NCI-H524 treated with DMSO at 0.1 percent for 48 hours (cell line): Measurements from ENCODE around the gene AKAP13.

ENCODE experiments used
- DNase-seq: peaks from one replicate; lab custom pipeline; 2025; lab: John Stamatoyannopoulos, UW

AKAP13 gene

DNA sequence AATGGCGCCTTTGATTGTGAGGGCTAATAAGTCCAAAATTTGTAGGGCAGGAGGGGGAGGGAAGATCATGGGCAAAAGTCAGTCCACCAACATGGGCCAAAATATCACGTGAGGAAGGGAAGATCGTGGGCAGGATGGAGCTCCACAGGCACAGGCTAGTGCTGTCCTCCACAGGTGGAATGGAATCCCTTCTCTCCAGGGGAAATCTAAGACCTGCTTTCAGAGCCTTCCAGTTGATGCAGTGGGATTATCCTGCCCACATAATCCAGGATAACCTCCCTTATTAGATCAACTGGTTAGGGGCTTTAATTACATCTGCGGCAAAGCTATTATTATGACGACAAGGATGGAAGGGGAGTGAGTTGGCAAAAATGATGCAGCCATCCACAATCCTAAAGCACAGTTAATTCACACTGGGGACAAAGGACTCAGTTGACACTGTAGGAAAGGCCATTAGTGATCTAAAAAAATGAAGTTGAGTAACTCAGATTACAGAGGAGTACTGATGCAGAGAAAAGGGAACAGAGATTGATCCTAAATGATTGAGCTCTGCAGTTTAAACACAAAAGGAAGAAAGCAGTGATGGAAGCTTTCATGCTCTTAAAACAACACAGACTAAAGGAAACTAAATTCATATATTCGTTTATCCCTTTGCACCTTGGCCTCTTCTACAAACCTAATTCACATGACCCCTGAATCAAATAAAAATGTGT lies 159.8 kb downstream of the AKAP13 start:
- DNase-seq: no peak

DNA sequence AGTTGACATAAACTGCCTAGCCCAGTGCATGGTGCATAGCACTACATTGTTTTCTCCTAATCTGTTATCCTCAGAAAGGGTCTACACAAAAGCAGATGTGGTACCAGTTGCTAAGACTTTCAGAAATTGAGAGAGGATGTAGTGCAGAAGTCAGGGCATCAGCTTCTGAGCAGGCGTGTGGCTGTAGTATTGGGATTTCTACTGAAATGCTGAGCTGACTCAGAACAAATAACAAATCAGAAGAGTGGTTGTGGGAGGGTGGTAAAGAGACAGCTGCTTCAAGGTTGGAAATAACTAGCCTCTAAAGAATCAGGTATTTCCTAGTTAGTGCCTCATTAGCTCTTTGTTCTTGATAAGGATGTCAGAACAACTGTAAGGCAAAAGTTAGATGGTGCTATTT lies 161.3 kb downstream of the AKAP13 start:
- no peak for DNase-seq

DNA sequence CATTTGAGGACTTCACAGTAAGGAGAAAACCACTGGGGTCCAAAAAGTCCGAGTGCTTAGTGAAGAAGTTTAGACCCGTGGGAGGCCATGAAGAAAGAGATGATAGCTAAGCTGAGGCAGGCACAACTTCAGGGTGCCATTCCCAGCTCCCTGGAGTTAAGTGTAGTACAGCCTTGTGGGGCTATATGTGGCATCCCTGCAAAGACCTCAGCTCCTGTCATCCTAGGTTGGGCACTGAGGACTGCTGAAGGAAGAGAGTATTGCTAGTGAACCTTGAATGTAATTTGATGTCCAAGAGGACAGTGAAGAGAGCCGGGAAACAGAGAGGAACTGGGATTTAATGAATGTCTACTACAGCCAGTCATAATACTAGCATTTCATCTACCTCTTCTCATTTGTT lies 162.1 kb downstream of the AKAP13 start:
- DNase-seq: no peak

- DNase-seq: no peak
Observed at GRCh38 chr15:85542895-85543331, 162.5 kb downstream of the AKAP13 start.

GRCh38 chr15:85543741-85544155 lies 163.3 kb downstream of the AKAP13 start:
- no peak for DNase-seq

GRCh38 chr15:85545185-85545584 lies 164.8 kb downstream of the AKAP13 start:
- no peak for DNase-seq

DNA sequence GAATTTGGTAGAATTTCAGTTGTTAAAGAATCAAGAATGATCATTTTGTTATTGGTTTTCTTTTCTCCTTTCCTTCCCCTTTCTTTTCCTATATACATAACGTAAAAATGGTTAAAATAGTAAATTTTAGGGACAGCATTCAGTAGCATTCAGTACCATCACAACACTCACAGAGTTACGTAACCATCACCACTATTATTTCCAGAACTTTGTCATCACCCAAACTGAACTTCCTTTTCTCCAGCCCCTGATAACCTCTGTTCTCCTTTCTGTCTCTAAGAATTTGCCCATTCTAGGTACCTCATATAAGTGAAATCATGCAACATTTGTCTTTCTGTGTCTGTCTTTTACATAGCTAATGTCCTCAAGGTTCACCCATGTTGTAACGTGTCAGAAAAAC lies 165.3 kb downstream of the AKAP13 start:
- no peak for DNase-seq

GRCh38 chr15:85547386-85547785 lies 167.0 kb downstream of the AKAP13 start:
- no peak for DNase-seq

DNA sequence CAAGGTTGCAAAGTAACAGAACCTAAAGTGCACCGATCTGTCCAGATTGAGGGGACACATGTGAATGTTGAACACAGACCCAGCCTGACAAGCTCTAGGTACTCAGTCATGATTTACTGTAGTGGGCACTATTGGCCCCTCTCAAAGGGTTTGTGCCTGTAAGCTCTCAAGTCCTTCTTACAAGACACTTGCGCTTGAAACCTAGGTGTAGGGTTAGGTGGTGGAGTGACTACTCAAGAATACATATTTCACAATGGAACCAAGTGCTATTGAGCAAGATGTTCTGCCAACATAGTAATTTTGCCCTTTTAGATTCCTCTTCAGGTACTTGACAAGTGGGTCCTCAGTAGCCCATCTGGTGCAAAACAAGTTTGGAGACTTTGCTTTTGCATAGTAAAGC lies 169.9 kb downstream of the AKAP13 start:
- DNase-seq: peak; percentile 6

DNA sequence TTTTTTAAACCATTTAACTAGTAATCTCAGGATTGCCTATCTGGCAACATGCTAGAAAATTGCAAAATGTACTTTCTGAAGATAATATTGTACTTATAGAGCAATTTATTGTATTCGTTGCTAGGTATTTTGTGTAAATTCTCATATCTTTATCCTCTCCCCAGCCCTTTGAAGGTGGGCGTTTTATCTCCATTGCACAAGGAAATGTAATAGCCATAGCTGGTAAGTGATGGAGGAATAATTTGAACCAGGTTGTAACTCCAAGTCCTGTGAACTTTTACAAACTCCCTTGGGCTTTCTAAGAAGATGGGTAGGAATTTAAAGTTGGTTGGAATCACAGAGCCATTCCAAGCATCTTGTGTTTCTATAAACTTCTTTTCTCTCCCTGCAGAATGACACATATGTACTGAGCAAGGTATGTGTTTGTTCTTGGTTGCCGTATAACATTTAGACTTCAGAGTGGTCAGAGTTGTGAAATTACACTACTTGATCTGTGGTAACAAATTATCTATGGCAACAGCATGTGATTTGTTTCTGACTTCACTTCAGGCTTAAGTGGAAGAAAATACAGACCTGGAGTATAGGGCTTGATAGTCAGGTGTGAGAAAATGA lies 170.9 kb downstream of the AKAP13 start:
- DNase-seq: no peak

DNA sequence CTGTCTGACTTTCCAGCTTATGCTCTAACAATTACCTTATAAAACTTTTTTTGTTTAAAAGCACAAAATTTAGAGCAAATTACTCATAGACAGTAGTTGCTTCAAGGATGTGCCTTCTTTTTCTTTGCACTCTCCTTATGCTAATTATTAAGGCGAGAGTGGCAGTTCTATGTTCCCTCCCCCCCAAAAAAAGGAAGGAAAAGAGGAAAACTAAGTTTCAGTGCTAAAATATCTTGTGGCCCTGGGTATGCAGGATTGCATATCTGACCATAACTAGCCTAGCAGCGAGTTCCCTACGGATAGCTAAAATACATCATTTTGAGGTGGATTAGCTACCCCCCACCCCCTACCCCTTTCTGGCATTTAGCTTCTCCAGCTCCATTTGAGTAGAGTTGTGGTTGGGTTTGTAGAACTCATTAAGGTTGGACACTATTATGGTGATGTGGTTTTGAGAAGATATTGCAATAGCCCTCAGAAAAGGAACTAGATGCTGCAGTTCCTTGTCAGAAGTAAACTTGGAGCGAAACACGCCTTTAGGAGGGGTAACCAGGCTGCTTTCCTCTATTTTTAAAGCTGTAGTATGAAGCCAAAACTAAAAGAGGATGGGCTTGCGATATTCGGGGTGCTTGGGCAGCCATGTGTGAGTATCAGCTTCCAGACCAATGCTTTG lies 174.6 kb downstream of the AKAP13 start:
- no peak for DNase-seq

GRCh38 chr15:85555875-85556617 lies 175.6 kb downstream of the AKAP13 start:
- no peak for DNase-seq

DNA sequence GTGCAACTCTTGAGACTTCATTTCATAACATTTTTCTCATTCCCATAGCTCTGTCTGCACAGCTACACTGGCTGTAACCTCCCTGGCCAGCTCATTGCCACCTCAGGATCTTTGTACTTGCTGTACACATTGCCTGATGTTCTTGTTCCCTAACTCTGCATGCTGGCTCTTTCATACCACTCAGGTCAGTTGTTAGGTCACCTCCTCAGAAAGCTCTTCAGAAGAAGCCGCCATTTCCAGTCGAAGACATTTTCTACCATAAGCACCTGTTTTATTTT lies 176.2 kb downstream of the AKAP13 start:
- no peak for DNase-seq

DNA sequence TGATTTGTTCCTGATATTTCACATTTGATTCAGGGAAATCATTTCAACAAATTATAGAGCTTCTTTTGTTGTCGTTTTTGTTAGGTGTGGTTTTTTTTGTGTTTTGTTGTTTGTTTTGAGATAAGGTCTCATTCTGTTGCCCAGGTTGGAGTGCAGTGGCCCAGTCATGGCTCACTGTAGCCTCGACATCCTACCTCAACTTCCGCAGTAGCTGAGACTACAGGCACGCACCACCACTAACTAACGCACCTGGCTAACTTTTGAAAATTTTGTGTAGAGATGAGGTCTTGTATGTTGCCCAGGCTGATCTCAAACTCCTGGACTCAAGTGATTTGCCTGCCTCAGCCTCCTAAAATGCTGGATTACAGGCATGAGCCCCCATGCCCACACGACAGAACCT lies 177.0 kb downstream of the AKAP13 start:
- no peak for DNase-seq

GRCh38 chr15:85558848-85559247 lies 178.4 kb downstream of the AKAP13 start:
- no peak for DNase-seq

DNA sequence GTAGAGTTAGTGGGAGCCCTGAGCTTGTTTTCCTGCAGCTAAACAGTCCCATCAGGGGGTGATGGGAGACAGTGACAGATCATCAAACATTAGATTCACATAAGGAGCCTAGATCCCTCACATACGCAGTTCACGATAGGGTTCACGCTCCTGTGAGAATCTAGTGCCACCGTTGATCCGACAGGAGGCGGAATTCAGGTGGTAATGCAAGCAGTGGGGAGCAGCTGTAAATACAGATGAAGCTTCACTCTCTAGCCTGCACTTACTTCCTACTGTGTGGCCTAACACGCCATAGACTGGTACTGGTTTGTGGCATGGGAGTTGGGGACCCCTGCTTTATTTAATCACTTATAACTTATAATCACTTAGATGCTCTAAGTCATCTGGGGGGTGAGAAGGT lies 179.1 kb downstream of the AKAP13 start:
- no peak for DNase-seq

- no peak for DNase-seq
Observed at GRCh38 chr15:85562824-85563223, 182.4 kb downstream of the AKAP13 start.

DNA sequence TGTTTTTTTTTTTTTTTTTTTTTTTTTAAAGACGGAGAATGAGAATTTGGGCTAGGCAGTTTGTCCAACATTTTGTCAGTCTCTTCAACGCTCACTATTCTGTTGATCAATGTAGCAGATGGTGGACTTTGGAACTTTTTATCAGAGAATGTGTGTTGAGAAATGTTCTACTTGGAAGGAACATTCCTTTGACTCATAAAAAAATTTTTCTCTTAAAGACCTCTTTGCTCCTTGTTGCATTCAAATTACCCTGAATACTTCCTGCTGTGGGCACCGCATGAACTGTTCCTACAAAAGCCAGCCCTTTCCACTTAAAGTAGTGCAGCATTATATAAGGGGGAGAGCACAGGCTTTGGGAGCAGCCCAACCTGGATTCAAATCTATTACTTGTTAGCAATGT lies 182.9 kb downstream of the AKAP13 start:
- no peak for DNase-seq

- no peak for DNase-seq
Observed at GRCh38 chr15:85563731-85564130, 183.3 kb downstream of the AKAP13 start.

DNA sequence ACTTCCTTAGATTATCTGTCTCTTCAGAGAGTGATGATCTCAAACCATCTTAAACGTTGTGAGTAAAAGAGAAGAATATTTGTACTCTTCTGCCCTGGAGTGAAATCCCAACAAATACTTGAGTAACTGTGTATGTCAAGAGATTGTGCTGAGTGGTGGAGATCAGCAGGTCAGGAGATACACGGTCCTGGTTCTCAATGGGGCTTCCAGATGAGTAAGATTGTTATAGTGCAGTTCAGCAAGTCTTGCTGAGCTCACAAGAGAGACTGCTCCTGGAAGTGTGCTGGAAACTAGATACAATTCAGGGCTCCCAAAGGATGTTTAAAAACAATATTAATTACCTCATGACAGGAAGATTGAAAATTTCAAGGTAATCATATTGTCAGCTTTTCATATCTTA lies 184.3 kb downstream of the AKAP13 start:
- no peak for DNase-seq

DNA sequence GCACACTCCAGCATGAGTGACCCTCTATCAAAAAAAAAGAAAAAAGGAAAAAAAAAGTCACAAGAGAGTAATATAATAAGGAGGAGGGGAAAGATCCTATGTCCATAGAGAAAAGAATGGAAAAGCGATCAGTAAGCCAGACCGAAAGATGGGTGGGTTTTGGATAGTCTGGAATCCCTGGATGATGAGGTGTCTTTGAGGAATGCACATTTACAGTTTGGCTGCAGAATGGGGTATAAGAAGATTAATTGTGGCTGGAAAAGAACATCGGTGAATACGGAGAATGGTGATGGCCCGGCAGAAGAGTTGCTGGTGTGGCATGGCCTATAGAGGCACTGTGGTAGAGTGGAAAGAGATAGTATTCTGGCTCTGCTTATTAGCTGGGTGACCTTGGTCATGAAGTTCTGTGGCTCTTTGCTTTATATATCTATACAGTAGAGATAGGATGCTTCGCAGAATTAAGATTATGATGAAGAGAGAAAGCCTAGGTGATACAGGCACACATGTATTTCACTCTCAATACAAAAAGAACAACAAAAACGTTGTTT lies 187.9 kb downstream of the AKAP13 start:
- DNase-seq: no peak

DNA sequence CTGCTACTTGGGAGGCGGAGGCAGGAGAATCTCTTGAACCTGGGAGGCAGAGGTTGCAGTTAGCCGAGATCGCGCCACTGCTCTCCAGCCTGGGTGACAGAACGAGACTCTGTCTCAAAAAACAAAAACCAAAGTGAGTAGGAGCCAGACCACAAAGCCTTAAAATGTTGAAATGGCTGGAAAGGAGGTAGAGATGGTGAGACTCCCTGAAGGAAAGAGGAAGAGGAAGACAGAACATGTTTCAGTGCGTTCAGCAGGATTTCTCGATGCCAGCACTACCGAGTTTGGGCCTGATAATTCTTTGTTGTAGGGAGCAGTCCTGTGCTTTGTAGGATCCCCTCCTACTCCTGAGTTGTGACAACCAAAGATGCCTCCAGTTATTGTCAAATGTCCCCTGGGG lies 189.9 kb downstream of the AKAP13 start:
- no peak for DNase-seq

GRCh38 chr15:85571780-85572179 lies 191.4 kb downstream of the AKAP13 start:
- DNase-seq: no peak
